GM11168 (cell line): ENCODE results near the gene CHAC1.

Source experiments
- in situ Hi-C: fragments of 300-500 bp; cut with MboI; formaldehyde crosslinking; loops from one replicate; pipeline ENCODE4 v1.12.0; 2022; ENCODE audit warnings: low sequenced_read_pairs; ENCODE audit not compliant: unreplicated experiment

The CHAC1 gene

DNA sequence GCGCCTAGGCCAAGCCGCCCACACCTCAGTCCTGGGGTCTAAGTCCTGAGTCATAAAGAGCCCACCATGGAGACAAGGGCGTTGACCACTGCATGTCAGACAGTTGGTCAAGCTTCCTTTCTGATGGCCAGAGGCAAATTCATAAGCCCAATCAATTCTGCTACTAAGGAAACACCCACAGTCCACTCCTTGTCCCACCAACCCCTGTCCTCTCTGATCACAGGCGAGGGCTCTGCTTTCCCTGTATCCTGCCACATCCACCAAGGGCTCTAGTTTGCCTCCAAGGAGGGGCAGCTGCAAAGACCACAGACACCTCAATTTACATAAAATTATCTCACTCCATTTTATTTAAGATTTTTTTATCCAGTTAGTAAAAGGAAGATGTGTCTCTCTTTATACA lies 25.3 kb downstream of the CHAC1 start:
- in situ Hi-C loops: no loop called here

DNA sequence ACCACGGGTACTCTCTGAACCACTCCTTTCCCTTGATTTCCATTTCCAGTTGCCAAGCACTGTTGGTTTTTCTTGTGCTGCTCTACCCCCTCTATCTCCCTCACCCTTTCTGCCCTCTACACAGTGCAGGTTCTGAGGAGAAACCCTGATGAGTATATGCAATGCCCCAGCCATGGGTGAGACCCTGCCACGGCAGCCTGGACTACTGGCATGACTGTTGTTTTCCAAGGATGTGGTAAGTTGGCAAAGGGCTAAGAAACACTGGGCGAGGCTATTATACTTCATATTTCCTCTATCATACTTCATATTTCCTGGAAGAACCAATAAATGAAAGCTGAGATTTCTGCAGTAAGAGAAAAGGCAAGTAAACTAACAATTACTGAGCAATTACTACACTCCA lies 27.9 kb downstream of the CHAC1 start:
- in situ Hi-C loops: no loop called here

DNA sequence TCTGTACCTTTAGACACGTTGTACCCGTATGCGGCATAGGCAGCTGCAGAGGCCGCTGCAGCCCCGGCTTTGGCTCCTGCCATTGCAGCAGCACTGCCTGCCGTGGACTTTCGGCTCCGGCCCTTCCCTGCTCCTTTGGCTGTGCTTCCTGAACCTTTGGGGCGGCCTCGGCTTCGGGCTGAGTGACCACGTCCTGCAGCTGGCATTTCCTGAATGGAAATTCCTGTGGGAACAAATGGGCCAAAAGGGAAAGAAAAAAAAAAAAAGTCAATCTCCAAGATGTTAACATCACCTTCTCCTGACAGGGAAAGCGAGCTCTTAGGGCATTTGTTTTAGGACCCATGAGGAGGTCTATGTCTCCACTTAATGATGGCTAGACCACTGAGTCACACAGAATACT lies 29.6 kb downstream of the CHAC1 start:
- in situ Hi-C loops: no loop called here

DNA sequence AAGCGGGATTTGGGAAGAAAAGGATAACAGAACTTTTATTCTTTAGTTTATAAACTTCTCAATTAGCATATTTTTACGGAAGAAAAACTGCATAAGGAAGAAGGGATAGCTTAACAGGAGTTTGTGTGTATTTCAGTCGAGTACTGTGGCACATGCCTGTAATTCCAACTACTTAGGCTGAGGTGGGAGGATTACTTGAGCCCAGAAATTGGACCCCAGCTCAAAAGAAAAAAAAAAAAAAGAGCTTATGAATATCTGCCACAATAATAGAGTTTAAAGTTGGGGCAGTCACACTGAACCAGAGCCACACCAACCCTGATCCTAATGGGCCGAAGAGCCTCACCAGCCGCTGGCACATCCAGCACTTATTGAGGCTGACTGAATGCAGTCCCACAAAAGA lies 31.1 kb downstream of the CHAC1 start:
- in situ Hi-C loops: no loop called here

DNA sequence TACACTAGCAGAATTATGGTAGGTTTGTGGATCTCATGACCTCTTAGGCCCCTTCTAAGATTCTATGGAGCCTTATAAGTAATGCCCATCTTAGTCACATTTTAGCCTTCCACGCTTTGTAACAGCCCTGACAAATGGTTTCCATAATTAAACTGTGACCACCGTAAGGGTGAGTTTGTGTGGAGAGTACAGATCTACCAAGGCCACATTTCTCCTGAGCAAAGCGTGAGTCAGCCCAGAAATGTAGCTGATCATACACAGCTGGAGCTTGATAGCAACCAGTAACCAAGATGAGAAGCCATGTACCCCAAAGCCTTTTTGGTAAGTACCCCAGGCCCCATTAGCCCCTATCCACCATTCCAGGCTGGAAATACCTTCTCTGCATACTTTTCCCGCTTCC lies 31.7 kb downstream of the CHAC1 start:
- in situ Hi-C loops: no loop called here

DNA sequence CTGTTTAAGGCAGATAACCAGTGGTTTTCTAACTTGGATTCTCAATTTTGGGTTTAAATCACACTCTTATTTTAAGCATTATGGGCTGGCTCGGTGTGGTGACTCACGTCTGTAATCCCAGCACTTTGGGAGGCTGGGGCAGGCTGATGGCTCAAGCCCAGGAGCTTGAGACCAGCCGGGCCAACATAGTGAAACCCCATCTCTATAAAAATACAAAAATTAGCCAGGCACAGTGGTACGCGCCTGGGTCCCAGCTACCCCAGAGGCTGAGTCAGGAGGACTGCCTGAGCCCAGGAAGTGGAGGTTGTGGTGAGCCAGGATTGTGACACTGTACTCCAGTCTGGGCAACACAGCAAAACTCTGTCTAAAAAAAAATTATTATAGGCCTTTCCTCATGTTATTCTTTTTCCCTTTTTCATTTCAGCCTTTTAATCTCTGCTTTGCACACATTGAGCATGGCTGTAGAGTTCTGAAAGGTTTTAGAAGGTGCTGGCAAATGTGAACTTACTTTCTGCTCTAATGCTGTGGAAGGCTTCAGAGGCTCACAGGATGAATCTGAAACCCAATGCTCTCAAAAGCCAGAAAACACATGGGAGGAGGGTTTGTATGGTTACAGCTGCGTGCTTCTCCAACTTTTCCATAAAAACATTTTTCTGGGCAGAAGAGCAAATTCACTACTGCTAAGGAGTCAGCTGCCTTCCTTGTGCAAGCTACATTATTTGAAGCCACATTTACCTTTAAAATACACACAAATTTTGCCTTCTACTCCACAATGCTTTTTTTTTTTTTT lies 32.5 kb downstream of the CHAC1 start:
- in situ Hi-C loops: no loop called here

DNA sequence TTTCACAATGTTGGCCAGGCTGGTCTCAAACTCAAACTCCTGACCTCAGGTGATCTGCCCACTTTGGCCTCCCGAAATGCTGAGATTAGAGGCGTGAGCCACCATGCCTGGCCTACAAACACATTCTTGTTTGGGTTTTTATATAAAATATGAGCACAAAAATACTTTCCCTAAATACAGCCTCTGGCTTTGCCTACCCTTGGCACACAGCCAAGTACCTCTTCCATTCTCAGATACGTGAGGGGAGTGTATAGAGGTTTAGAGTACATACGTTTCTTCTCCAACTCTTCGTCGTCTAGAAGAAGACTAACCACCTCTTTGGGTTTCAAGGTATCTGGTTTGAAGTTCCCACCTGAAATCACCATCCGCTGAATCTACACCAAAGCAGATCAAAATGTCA lies 33.5 kb downstream of the CHAC1 start:
- in situ Hi-C loops: no loop called here

DNA sequence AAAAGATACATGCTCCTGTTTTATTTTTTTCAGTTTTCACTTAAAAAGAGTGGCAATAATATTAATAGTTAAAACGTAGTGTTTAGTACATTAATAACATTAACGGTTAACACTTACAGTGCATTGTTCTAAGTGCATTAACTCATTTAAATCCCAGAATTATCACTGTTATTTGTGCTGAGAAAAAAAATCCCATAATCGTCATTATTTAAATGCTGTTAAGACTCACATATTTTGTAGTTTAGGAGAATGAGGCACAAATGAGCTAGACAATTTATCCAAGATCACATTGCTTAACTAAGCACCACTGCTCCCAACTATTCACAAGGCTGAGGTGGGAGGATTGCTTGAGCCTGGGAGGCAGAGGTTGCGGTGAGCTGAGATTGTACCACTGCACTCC lies 34.9 kb downstream of the CHAC1 start:
- in situ Hi-C loops: no loop called here

DNA sequence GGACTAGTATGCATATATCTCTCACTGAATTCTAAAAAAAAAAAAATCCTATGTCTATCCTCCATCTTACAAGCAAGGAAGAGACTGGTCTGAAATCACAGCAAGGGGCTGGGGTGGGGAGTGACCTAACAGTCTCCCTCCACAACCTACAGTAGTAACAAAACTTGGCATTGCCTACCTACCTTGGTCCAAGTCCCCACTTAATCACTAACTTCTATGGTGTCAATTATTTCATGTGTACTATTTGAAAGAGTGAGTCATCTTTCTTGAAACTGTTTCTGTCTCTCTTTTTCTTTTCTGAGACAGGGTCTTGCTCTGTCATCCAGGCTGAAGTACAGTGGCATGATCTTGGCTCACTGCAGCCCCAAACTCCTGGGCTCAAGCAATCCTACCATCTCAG lies 36.8 kb downstream of the CHAC1 start:
- in situ Hi-C loops: no loop called here

DNA sequence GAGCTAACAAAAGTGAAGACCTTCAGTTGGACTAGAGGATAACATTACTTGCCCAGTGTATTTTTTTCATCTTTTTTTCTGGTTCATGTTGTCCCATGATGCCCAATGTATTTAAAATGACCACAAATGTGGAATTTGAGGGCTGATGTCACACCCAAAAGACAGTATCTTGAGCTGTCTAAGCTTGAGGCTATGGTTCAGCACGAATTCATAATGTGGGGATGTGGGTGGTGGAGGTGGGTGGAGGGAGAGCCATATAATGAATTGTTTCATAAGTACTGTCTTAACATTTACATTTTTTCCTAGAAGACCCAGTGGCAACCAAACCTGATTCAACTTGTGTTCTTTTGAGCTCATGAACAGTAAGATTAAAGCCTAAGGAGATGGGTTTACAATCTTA lies 37.5 kb downstream of the CHAC1 start:
- in situ Hi-C loops: no loop called here

DNA sequence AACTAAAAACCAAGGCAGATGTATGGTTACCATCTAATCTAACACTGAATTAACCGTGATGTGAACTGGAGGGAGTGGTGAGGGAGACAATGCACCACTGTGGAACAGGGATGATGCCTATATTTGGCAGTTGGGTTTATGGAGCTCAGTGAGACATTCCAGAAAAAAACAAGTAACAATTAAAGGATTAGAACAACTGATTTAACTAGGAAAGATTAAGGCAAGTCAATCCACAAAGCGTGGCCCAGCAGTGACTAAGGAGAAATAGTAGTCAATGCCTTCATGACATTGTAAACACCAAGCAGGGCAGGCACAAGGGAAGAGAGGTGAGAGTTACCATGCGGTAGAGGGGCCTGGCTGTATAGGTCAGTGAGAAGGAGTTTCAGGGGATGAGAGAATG lies 38.1 kb downstream of the CHAC1 start:
- in situ Hi-C loops: no loop called here

DNA sequence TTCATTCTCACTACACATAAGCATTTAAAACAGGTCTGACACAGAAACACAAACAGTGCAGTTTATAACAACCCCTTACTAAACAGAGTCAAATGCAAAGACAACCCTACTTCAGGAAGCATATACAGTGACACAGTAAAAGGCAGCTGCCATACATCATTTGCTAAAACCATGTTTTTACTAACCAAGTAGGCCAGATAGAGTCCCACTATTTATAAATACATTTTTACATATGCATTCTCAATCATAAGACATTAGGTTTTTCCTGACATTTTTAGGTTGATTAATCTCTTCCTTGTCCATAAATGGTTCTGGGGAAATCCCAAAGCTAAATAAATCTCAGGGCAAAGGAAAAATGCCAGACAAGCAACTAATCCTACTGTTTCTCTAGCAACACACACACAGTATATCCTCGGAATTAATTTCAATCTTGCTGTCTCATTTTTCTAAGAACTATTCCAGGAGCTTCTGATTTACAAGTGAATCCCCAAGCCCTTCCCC lies 39.0 kb downstream of the CHAC1 start:
- in situ Hi-C loops: no loop called here

DNA sequence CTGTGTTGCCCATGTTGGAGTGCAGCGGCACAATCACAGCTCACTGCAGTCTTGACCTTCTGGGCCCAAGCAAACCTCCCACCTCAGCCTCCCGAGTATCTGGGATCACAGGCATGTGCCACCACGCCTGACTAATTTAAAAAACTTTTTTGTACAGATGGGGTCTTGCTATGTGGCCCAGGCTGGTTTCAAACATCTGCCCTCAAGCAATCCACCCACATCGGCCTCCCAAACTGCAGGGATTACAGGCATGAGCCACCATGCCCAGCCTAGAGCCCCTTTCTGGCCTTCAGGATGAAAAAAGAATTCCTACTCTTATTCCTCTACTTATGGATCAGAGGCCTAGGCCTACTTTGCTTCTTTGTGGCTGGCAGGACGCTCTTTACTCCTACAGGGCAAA lies 39.6 kb downstream of the CHAC1 start:
- in situ Hi-C loops: no loop called here

DNA sequence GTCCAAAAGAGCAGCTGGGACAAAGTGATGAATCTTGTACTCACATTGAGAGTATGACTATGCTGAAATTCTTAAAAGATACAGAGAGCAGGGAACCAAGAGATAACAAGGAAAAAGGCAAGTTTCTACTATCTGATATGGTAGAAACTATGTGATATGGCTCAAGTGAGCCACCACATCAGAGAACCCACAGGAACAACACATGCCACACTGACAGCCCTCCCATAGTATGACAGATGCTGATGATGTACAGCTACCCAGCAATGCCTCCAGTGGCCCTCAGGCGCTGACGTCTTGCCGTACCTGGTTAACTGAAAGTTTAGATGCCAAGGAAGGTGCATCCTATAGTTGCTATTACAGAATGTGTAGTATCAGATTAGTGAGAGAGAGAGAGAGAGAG lies 42.4 kb downstream of the CHAC1 start:
- in situ Hi-C loops: no loop called here

DNA sequence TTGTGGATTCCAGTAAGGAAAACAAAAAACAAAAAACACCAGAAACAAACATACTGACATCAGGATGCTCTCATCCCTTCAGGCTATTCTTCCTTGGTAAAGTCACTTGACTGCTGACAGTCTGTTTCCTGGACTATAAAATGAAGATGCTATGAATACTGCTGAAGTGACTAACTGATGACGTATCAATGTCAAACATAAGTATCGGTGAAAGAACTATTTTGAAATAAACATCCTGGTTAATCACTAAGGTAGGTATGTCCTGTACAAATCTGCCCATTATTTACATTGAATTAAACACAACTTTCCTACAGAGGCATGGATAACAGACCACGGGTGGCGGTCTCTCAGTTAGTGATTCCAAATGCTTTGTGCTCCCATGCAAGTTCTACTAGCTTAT lies 45.9 kb downstream of the CHAC1 start:
- in situ Hi-C loops: no loop called here

DNA sequence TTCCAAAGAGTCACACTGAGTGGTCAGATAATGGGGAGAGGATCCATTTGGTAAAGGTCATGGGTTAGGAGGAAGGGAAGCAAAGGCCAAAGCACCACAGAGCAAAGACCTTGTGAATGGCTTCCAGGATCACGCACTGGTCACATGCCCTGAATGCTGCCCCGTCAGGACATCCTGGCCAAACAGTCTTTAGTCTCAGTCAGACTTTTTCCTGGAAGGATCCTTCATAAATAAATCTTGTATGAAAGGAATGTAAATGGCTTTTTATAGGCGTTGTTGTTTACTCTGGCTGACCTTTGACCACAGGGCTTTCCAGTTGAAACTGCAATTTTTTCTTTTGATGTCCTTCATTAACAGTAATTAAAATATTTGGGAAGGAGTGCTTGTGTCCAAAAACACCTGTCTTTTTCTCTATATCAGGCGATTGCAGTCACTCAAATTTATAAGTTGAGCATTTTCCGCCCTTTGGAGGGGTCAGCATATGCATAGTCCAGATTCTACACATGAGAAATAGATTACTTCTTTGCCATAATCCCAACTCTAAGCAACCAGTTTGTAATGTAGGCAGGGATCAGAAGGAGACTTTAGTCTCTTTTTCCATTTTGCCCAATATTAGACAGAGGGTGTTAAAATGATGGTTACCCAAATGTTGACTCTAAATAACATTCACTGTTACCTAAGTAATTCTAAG lies 48.4 kb downstream of the CHAC1 start:
- in situ Hi-C loops: no loop called here

DNA sequence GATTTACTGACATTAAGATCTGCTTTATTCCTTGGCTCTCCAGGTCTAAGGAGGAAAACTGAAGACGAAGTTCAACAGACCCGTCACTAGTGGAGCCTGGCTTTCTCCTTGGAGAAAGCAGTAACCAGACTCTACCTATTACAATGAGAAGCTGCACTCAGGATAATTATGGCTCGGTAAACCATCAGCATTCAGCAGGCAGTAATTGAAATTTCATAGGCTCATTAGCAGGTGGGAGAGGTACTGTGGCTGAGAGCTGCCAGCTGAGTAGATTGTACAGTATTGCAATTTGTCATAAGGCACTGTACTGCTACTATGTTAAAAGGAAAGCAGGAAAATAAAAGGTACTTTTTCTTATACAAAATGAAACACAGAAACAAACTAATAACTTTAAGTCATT lies 51.2 kb downstream of the CHAC1 start:
- in situ Hi-C loops: no loop called here
